GM21447 (cell line): ENCODE results near the gene TRIP11.

Experiments
- ATAC-seq: cut with Tn5 transposase; IDR thresholded peaks from one replicate; pipeline ENCODE4 v1.9.1; 2021; ENCODE audit not compliant: unreplicated experiment

The TRIP11 gene

DNA sequence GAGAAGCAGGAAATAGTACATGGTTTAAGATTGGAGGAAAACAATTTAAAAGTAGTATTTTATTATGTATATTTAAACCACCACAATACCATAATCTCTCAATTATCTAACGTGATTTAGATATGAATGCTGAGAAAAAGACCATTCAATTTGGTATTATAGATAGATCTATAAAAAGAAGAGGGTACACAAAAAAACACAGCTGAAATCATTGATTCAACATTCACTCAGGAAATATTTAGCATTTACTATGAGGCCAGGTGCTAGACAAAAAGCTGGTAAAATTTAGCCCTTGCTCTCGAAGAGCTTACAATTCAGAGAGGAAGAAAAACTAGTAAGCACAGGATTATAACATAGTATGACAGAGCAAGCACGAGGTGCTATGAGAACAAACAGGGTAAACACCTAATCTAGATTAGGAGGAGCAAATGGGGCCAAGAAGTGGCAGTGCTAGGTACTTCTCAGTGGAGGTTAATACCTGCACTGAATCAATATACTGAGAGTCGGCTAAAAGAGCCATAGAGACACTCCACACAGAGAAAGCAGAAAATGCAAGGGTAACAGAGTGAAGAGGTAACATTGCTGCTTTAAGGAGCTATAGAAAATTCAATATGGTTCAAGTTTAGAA lies 27.6 kb downstream of the TRIP11 start:
- no peak for ATAC-seq

DNA sequence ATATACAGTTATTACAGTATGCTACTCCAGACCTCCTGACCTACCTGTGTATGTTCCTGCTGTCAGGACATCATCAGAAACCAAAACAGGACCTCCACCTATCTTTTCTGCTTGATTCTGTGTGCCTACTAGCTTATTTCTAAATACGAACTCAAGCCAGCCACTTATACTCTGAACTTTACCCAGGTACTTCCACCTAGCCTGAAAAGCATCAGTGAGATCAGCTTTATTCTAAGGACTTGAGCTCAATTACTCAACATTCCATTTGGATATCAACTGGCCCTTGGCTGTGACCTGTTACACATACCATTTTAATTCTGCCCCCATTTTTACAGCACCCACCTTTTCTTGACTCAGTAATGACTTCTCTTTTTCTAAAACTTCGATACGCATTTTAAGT lies 29.2 kb downstream of the TRIP11 start:
- ATAC-seq, result no peak

DNA sequence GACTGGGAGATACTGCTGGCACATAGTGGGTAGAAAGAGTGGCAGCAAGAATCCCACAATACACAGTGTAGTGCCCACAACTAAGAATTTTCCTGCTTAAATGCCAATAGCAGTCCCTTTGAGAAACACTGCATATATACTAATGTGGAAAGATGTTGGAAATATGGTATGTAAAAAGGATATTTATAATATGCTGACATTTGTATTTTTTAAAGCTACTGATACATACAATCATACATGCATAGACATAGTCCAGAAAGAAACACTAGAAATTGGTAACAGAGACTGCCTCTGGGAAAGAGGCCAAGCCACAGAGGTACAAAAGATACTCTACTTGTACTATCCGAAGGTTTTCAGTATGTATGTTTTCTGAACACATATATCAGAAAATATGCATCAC lies 30.3 kb downstream of the TRIP11 start:
- ATAC-seq, result no peak

DNA sequence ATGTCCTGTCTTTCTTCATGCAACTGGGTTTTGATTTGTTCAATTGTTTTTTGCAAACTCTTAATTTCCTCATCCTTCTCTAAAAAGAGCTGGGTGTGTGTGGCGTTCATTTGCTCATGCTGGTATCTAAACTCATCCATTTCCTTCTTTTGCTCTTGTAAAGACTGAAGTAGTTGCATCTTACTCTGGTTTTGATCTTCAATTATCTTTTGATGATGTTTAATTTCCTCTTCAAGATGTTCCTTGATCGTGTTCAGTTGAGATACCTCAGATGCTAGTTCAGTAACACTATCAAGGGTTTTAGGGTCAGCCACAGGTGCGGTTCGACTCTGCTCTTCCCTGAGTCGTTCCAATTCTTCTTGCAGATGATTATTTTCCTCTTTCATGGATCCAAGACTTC lies 34.8 kb downstream of the TRIP11 start:
- ATAC-seq, result no peak

DNA sequence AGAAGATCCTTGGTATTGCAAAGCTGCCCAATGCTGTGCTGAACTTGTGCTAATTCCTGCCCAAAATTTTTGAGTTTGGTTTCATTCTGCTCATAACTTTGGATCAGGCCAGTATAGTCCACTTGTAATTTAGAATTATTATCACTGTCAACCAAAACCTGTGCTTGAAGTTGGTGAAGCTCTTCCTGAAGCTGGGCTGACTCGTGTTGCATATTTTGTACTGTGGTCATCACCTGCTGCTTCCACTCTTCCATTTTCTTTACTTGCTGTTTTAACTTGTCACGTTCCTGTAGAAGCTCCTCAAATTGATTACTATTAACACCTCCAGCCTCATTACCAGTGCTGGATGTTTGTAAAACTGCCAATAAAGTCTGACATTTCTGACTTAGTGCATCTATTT lies 35.8 kb downstream of the TRIP11 start:
- no peak for ATAC-seq

DNA sequence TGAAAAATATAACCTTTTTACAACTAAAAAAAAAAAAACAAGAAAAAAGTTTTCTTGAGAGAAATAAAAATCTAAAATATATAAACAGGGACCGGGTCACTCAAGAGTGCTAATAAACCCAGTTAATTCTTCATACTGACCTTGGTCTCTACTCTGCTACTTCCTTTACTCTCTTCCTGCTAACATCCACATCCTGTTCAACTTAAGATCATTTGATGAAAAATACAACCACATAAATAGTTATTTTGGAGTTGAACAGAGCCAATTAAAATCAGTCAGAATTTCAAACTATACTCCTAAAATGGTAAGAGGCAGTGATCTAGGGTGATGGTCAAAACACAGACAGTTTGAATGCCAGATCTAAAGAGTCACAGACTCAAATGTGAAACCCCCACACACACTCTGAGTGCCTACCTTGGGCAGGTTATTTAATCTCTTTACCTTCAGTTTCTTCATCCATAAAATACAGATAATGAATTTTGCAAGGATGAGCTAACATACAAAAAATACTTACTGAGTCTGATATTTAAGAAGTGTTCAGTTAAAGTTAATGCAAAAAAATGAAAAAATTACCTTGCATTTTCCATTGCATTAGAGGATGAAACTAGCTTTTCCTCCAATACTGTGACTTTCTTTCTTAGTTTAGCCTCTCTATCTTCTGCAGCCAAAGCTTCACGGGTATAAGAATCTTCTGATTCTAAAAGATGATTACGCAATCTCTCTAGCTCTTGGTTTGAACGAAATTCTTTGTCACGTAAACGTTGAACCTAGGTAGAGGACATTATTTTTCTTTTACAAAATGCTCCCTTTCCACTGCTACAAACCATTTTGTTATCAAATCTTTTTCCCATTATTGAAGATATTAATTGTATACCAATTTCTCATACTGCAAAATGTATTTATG lies 40.9 kb downstream of the TRIP11 start:
- no peak for ATAC-seq

DNA sequence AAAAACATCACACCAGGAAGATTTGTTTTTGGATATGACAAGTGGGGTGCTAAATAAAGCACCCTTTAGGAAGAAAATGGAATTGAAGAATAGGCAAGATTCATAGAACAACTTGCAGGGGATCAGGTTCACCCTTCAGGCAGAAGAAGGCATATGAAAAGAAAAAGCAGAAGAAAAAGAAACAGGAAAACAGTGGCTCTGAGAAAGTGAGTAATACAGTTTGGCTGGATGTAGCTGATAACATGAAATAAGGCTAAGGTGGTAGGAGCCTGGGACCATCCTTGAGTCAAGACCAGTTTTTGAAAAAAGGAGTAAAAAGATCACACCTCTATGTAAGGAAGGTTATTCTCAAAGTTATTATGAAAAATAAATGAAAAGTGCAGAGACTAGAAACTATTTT lies 42.4 kb downstream of the TRIP11 start:
- ATAC-seq, result no peak

DNA sequence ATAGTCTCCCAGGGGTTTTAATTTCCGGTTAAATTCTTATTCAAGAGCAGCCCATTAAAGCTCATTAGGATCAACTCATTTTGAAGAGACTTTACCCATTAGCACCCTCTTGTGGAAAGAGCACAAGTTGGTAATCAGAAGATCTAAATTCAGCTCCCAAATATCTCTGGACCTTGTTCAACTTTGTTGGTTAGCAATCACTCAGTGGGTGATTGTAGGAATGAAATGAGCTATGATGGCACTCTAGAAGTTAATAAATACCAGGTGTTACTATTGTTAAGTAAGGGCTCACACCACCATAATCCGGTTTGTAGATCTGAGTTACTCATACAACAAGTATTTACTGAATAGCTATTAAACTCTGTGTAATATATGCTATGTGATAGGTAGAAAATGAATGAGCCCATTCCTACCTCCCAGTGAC lies 42.9 kb downstream of the TRIP11 start:
- no peak for ATAC-seq

DNA sequence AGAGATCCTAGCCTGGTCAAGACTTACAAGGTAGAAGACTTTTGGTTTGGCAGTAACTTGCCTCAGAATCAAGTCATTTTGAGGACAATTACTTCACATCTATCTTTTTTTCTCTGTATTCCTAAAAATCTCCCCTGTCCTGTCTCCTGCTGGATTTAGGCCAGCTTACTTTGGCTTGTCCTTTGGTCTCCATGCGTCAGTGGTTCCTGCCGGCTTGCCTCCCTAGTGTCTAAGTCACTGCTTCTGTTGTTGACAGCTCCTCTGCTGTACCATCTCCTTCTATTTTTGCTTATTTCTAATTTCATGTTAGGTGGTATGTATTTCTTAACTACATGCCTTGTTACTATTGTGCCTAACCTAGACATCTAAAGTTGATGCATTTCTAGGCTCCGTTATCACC lies 52.7 kb downstream of the TRIP11 start:
- ATAC-seq, result no peak

DNA sequence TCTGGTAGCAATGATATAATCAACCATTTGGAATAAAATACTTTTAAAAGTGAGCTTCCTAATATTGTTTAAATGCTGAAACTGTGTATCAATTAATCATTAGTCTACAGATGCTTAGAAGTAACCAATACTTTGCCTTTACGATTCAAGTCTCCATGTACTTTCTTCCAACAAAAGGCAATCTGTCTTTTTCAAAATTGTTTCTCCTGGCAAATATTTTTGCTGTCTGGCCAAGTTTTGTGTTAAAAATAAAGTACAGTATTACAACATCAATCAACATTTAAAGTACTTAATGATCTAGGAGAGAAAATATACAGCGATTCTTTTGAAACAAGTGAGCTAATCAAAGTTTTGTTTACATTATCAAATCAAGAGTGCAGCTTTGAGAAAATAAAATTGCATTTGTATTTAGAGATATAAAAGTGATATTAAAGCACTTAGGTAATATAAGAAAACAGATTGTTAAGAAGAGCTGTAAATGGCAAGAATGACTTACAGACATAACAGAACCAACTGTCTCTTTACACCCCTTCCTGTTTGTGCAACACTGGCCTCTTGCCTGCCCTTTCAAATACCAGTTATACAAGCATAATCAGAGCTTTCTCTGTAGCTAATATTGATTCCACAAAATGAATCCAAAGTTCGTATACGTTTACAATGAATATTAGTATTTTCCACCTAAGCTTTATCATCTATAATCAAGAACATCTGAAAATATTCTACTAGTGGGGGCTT lies 54.2 kb downstream of the TRIP11 start:
- ATAC-seq, result no peak

DNA sequence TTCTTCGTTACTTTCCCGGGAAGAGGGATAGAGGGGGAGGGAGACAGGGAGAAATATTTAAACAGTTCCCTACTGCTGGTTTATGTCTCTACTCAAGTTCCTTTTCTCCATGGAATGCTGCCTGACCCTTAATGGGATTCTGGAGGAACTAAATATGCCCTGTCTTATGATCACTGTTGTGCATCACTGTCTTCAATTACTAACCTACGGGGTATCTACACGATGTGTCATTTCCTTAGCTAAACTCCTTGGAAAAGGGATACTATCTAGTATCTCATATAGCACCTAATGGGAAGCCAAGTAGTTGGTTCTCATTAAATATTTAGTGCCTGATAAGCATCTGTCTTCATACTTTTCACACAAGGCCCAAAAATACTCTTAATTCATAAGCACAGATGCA lies 54.9 kb downstream of the TRIP11 start:
- ATAC-seq, result no peak

DNA sequence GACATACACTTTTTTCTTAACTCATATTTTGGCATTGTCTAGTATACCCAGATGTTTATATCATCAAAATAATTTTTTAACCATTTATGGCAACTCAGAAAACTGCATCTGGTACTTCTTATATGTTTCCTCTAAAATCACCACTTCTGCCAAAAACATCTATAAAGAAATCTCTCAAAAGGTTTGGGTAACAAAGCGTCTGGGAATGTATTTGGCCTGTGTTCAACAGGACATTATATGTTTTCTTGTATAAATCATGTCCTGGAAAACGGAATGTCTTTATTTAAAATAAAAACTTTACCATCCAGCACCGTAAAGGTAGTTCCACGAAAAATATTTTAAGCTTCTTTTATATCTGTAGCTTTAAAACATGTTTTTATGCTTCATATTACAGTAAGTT lies 56.3 kb downstream of the TRIP11 start:
- ATAC-seq, result no peak

DNA sequence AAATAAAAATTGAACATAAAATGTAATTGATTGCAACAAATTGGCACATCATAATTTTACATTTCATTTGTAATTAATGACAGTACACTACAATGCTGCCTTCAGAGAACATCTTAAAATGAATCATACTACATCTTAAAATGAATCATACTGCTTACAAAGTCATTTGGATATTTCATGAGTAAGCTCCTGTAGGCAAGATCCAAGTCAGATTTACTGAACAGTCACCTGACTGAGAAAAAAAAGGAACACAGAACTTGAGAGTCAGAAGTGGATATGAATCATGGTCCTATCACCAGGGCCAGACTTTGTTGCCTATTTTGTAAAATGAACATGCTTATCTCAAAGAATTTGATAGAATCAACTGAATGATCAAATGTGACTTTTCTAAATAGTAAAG lies 59.7 kb downstream of the TRIP11 start:
- ATAC-seq, result peak; percentile 50

DNA sequence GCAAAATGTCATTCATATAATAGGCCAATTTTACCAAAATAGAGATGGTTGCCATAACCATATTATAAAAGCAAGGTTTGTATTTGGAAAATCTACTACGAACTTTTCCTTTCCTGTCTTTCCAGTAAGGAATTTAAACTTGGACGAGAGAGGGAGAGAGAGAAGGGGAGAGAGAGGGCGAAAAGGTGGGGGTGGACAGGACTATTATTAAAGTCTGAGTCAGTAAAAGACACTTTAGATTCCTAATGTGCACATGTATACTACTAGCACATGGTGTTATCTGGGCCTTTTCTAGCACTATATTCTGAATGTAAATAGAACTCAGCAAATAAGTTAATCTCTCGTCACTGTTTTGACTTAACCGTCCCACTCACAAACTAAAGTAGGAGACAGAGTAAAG lies 62.0 kb downstream of the TRIP11 start:
- ATAC-seq, result no peak

DNA sequence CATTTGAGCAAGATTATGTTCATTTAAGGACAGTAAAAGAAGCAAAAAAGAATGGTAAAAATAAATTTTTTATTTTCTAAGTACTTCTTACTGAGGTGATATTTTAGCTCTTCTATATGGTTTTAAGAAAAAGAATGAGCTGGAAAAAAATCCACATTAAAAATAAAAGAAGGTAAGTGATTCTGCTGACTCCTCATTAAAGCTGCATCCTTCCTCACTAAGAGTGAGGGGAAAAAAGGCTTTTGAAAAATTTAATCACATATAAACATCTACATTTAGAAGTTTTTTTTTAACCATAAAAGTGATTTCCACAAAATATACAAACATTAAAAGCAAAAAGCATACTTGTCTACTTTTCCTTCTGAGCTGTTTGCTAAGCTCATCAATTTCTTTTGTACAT lies 64.1 kb downstream of the TRIP11 start:
- no peak for ATAC-seq

DNA sequence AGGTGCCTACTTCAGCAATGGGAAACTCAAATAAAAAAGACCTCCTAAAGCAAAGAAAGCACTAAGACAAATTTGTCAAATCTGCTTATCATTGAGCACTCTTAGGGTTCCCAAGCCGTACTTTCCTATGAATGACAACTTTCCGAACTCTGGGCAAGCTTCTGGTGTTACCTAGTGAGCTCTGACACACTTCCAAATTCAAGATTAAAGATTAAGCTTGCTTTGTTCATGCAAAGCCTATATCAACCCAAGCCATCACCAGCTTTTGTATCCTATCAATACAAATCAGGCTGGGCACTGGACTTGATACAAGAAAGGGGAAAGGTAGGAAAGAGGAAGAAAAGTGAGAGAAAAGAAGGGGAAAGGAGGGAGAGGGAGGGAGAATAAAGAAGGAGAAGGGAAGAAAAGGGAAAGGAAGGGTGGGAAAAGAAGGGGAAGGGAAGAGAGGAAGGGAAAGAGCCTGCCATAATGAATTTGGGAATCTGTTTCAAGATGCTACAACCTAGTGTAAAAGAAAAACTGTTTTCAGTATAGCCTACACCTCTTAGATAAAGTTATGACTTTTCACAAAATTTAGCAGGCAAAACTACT lies 68.6 kb downstream of the TRIP11 start:
- no peak for ATAC-seq

DNA sequence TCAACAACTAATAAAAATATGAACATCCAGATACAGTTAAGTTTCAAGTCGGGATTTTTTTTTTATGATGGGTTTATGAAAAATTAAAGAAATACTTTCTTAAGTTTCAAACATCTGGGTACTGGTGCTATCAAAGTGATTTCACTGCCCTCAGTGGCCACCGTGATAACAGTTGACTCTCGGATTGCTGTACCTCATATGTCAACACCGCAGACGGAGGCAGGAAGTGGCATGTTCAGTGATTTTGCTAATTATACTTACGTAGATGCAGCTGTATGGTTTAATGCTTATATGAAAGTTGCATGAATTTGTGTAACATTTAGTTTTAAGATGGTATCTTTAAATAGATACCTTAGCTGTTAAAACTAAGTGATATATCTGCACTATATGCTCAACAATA lies 71.6 kb downstream of the TRIP11 start:
- no peak for ATAC-seq

DNA sequence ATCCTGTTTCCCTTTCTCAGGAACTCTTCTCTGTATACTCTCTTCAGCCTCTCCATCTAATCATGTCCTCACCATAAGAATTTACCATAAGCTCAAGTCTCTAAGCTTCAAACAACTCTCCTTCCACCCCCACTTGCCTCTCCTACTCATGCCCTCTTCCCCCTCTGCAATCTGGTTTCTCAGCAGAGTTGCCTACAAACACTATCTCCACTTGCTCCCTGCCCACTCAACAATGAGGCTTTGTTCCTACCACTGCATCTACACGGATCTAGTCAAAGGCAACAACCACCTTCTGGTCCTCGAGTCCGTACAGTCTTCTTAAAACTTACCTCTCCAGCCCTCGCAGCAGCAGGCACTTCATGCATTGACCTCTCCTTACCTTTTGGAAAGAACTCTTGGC lies 75.1 kb downstream of the TRIP11 start:
- no peak for ATAC-seq

DNA sequence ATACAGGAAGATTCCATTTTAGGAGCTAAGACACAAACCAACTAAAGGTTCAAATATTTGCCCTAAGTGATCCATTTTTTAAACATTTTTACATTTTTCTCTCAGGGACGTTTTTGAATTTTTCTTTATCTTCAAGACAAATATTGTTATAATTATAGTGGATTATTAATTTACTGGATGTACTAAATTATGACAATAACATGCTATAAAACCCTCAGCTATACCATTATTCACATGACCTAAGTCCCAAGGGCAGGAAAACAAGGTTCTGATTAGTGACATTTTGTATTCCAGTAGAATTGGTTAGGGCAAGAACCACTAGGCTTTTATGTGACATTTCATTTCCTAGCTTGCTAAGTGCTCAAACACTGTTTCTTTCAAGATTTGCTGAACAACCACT lies 75.8 kb downstream of the TRIP11 start:
- no peak for ATAC-seq

DNA sequence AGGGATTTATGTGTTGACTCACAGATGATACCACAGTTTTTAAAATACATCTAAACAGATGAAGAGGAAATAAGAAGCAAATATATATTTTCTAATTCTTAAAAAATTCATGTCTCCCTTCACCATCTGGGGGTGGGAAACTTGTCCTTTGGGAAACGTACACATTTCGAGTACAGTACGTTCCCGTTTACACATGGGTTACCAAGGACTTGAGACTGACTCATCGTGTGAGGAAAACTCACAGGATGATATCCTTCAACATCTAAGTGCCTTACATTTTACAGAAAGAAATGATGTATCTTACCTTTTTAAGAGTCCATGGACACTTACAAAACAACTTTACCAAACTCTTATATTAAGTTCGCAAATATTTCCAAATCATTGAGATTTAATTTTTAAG lies 76.4 kb downstream of the TRIP11 start:
- ATAC-seq, result no peak
